Panc1 (cell line): ENCODE results near the gene LRRC41. TPM values are rescaled to one million over a fixed set of nuclear protein-coding genes. Genes with fewer than 3 reads are reported as not detected.
"Not testable (repeated sequence)": the region's sequence is repeated elsewhere in the genome, so short reads cannot be mapped to it uniquely, and the experiment has no call there.

ENCODE experiments used
- ATAC-seq: fragments of 200-7000 bp; cut with Tn5 transposase; 2 replicates; pipeline ENCODE4 v1.9.1; 2020; ENCODE audit warnings: mild to moderate bottlenecking, moderate library complexity
- BruUV-seq: library from RNA; stranded (reverse); fragments of 400-500 nt; replicated peaks from 2 replicates; lab custom pipeline; 2021; lab: Mats Ljungman, UMichigan
- CTCF ChIA-PET: fragments of 300-600 bp; sonication (Branson Sonifier 250); formaldehyde crosslinking; loops from one replicate; lab custom pipeline; 2022; ENCODE audit warnings: antibody characterized with exemption; lab: Charles Lee
- POLR2A ChIA-PET: fragments of 300-600 bp; sonication (Branson Sonifier 250); formaldehyde crosslinking; loops from one replicate; lab custom pipeline; 2022; ENCODE audit warnings: antibody characterized with exemption; lab: Charles Lee
- DNase-seq: peaks from one replicate; pipeline ENCODE4 v3.0.0-alpha.2; 2010; ENCODE audit warnings: low read depth, low spot score
- H3K27ac ChIP-seq: 2 replicates; pipeline ENCODE4 v1.5.1; 2011; ENCODE audit warnings: mild to moderate bottlenecking, low read length, inconsistent platforms
- H3K27me3 ChIP-seq: fragments of 200-500 bp; sonication (Bioruptor generic); 2 replicates; pipeline ENCODE4 v1.6.0; 2014; ENCODE audit warnings: low read length, inconsistent platforms; ENCODE audit not compliant: control insufficient read depth, insufficient read depth
- H3K36me3 ChIP-seq: fragments of 200-500 bp; sonication (Bioruptor generic); 2 replicates; pipeline ENCODE4 v1.5.1; 2014; ENCODE audit warnings: inconsistent platforms, mild to moderate bottlenecking, low read length, moderate library complexity; ENCODE audit not compliant: control insufficient read depth, insufficient read depth
- H3K4me1 ChIP-seq: 2 replicates; pipeline ENCODE4 v1.5.1; 2011; ENCODE audit warnings: inconsistent platforms, mild to moderate bottlenecking, low read length, moderate library complexity; ENCODE audit not compliant: control insufficient read depth, insufficient read depth
- H3K4me3 ChIP-seq, 2 experiments: 2 replicates each; pipeline ENCODE4 v1.5.1; 2011 to 2012; ENCODE audit warnings: low read depth in 2 of 2, low read length in 2 of 2, mild to moderate bottlenecking in 2 of 2, inconsistent platforms in 1 of 2, moderate library complexity in 1 of 2
- H3K9me3 ChIP-seq: fragments of 200-500 bp; sonication (Bioruptor generic); 2 replicates; pipeline ENCODE4 v1.5.1; 2014; ENCODE audit warnings: low read depth, mild to moderate bottlenecking, inconsistent platforms, low read length, moderate library complexity; ENCODE audit not compliant: control insufficient read depth, insufficient read depth
- CTCF ChIP-seq: fragments of 450-650 bp; IDR thresholded peaks from 2 replicates; pipeline ENCODE4 v1.5.1; 2017; ENCODE audit warnings: mild to moderate bottlenecking
- POLR2AphosphoS5 ChIP-seq: IDR thresholded peaks from 2 replicates; pipeline ENCODE4 v1.6.1; 2012; ENCODE audit warnings: mild to moderate bottlenecking, low read depth, low read length, moderate library complexity
- SIN3A ChIP-seq: IDR thresholded peaks from 2 replicates; pipeline ENCODE4 v1.6.1; 2012; ENCODE audit warnings: low read depth, mild to moderate bottlenecking, low read length, moderate library complexity, borderline replicate concordance; ENCODE audit not compliant: insufficient read depth
- TCF7L2 ChIP-seq: IDR thresholded peaks from 2 replicates; pipeline ENCODE4 v1.6.1; 2011; ENCODE audit warnings: mild to moderate bottlenecking, low read depth, low read length, inconsistent platforms
- in situ Hi-C: cut with HindIII; loops from 2 replicates; pipeline ENCODE4 v1.10.0; 2016; ENCODE audit warnings: low sequenced_read_pairs, low pct_unique_long_range_greater_than_20kb
- intact Hi-C: fragments of 100-400 bp; cut with micrococcal nuclease; formaldehyde crosslinking; loops from one replicate; pipeline ENCODE4 v1.10.0; 2022; ENCODE audit not compliant: unreplicated experiment
- total RNA-seq: library from RNA; stranded (reverse); gene quantifications from one replicate; pipeline ENCODE4 v1.2.1, GENCODE V29; 2021; ENCODE audit not compliant: unreplicated experiment
- TF ChIP-seq, protein P1 (sequence below), 2 experiments: IDR thresholded peaks; 2 replicates each; pipeline ENCODE4 v1.6.1; 2011 to 2012; ENCODE audit warnings: low read depth in 2 of 2, control low read depth in 1 of 2, low read length in 1 of 2, mild to moderate bottlenecking in 1 of 2, moderate library complexity in 1 of 2; ENCODE audit not compliant: insufficient read depth in 1 of 2

Gene LRRC41
- total RNA-seq, 1 experiment from 2014 or later, result 55.3 TPM

DNA sequence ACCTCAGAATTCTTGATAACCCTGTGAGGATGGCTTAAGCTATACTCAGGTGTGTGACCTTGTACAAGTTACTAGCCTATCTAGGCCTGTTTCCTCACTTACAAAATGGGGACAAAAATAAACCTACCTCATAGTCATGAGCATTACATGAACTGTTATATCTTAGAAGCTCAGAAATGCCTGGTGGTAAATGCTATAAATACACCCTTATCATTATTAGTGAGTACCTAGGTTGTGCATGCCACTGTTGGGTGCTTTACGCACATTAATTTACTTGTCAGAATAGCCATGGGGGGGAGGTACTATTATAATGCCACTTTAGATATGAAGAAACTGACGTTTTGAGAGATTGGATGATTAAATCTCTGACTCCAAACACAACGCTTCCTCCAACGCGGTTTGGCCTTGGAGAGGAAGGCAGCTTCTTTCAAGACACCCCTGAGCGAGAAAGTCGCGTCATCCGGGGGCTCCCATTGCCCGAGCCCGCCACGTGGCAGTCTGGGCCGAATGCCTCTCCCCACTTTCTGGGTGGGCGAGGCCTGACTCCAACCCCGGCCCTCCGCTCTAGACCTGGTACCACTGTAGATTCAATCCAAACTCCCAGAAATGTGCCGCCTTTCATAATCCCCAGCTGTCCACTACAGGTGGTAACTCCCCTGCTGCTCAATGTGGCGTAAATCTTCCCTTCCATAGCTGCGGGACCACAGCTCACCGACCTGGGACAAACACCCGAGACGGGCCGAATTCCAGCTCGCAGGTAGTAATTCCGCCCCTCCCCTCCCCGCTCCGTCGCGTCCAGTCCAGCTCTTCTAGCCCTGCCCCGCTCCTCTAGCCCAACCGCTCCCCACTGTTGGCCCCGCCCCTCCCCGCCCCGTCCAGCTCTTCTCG lies 56.6 kb downstream of the LRRC41 start:
- ChIA-PET POLR2A (interaction anchor here (0.6 to 1.0 kb wide), 10 partner anchors 18 to 558 kb away, joined by 3 to 17 read pairs (median 7); no protein-coding TSS in a partner anchor), CTCF (interaction anchor here (0.6 to 2.2 kb wide), 6 partner anchors 9 to 213 kb away, joined by 3 to 12 read pairs (median 4); no protein-coding TSS in a partner anchor)
- in situ Hi-C loops, result no loop called here
- Histone ChIP-seq H3K27ac (peak overlapping the region; percentile 83), H3K9me3 (no peaks in the 10 kb centered on the region), H3K4me1 (peaks cover 22% of the 10 kb centered on the region), H3K4me3 (peak overlapping the region; percentile 64 to 91), H3K27me3 (no peaks in the 10 kb centered on the region), H3K36me3 (no peaks in the 10 kb centered on the region; the same call in none of the 2 replicates)
- ATAC-seq (peak; percentile 86), DNase-seq (no peak)
- TF ChIP-seq CTCF (no peak), TCF7L2 (no peak), SIN3A (no peak), POLR2AphosphoS5 (no peak)
- TF ChIP-seq, protein P1, sequence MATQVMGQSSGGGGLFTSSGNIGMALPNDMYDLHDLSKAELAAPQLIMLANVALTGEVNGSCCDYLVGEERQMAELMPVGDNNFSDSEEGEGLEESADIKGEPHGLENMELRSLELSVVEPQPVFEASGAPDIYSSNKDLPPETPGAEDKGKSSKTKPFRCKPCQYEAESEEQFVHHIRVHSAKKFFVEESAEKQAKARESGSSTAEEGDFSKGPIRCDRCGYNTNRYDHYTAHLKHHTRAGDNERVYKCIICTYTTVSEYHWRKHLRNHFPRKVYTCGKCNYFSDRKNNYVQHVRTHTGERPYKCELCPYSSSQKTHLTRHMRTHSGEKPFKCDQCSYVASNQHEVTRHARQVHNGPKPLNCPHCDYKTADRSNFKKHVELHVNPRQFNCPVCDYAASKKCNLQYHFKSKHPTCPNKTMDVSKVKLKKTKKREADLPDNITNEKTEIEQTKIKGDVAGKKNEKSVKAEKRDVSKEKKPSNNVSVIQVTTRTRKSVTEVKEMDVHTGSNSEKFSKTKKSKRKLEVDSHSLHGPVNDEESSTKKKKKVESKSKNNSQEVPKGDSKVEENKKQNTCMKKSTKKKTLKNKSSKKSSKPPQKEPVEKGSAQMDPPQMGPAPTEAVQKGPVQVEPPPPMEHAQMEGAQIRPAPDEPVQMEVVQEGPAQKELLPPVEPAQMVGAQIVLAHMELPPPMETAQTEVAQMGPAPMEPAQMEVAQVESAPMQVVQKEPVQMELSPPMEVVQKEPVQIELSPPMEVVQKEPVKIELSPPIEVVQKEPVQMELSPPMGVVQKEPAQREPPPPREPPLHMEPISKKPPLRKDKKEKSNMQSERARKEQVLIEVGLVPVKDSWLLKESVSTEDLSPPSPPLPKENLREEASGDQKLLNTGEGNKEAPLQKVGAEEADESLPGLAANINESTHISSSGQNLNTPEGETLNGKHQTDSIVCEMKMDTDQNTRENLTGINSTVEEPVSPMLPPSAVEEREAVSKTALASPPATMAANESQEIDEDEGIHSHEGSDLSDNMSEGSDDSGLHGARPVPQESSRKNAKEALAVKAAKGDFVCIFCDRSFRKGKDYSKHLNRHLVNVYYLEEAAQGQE (IDR thresholded peaks at IDR 0.05; ENCODE audit: insufficient read depth in 1 of 2, low read depth in 2 of 2, low read length in 1 of 2), result no peak
- intact Hi-C loops, result no loop called here
- TSS peak; percentile 87 for BruUV-seq

DNA sequence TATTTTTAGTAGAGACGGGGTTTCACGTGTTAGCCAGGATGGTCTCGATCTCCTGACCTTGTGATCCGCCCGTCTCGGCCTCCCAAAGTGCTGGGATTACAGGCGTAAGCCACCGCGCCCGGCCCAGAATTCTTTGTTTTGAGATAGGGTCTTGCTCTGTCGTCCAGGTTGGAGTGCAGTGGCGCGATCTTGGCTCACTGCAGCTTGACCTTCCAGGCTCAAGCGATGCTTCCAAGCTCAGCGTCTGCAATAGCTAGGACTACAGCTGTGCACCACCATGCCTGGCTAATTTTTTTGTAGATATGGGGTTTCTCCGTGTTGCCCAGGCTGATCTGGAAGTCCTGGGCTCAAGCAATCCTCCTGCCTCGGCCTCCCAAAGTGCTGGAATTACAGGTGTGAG lies 57.3 kb downstream of the LRRC41 start:
- ChIA-PET CTCF (interaction anchor here (1.0 to 2.2 kb wide), 2 partner anchors 23 to 117 kb away, joined by 4 to 12 read pairs; no protein-coding TSS in a partner anchor), POLR2A (interaction anchor here (0.7 to 1.0 kb wide), 2 partner anchors 29 to 557 kb away, joined by 3 to 5 read pairs; no protein-coding TSS in a partner anchor)
- ATAC-seq, H3K27ac ChIP-seq, in situ Hi-C loops, DNase-seq, H3K4me3 ChIP-seq, BruUV-seq, H3K36me3 ChIP-seq, intact Hi-C loops, H3K27me3 ChIP-seq, H3K9me3 ChIP-seq: not testable (repeated sequence)
- peaks cover 22% of the 10 kb centered on the region for H3K4me1 ChIP-seq
